ENCODE results near the gene MBLAC2.

GRCh38 chr5:90438100-90438499 lies 36.5 kb downstream of the MBLAC2 start:
- TF ChIP-seq CTCF (IDR thresholded peaks at IDR 0.05), result no peak
- no peak for TF ChIP-seq POLR2A (IDR thresholded peaks at IDR 0.05)

Data from body of pancreas (tissue), 4 donors.